Mammary epithelial cell (primary cell): Measurements from ENCODE around the gene CHPF.

Source experiments
- CTCF ChIP-seq, 2 donors: IDR thresholded peaks in 1 of 2; conservative IDR thresholded peaks in 1 of 2; 2 replicates each; pipeline ENCODE4 v1.5.1; 2011 to 2012; ENCODE audit warnings: inconsistent platforms in 2 of 2, low read length in 2 of 2, mild to moderate bottlenecking in 2 of 2, control low read depth in 1 of 2, low read depth in 1 of 2; ENCODE audit not compliant: insufficient read depth in 1 of 2; ENCODE audit errors: extremely low read depth in 1 of 2
- EZH2 ChIP-seq: IDR thresholded peaks from 2 replicates; pipeline ENCODE4 v1.6.1; 2012; ENCODE audit warnings: low read length, inconsistent platforms, borderline replicate concordance

GRCh38 chr2:219530048-219530963 lies 13.3 kb downstream of the CHPF start:
- TF ChIP-seq CTCF (conservative IDR thresholded peaks at IDR 0.05 in 1 of 2, IDR thresholded peaks at IDR 0.05 in 1 of 2; ENCODE audit: extremely low read depth in 1 of 2, insufficient read depth in 1 of 2, low read depth in 1 of 2, low read length in 2 of 2) (peak; percentile 93 to 99), EZH2 (no peak)
